NT2/D1 (cell line): ENCODE measurements around the gene DSCAM.

Experiments
- YY1 ChIP-seq: IDR thresholded peaks from 2 replicates; pipeline ENCODE4 v1.6.1; 2011; ENCODE audit not compliant: insufficient read length, insufficient read depth
- ZNF274 ChIP-seq: IDR thresholded peaks from 2 replicates; pipeline ENCODE4 v1.6.1; 2011; ENCODE audit warnings: mild to moderate bottlenecking, low read depth, low read length

DNA sequence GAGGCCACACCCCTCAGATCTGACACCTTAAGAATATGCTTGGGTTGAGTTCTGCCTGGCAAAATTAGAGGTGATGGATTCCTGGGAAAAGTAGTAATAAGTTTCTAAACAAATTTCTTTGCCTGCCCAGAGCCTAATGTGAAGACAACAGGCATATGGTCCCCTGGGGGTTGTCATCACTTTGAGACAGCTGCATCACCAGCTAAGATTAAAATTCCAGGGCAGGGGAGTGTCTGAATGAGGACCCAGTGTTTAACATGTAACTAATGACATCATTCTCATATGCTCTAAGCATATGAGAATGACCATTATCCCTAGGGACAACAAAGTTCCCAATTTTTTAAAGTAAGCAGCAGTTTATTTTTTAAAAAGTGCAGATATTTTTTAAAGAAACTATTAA is 547.5 kb downstream of the DSCAM start:
- no peak for TF ChIP-seq YY1
- no peak for TF ChIP-seq ZNF274
